PC-9 (cell line): Measurements from ENCODE around the gene C19orf44.

Source experiments
- CTCF ChIP-seq: fragments of 200-600 bp; sonication (generic); conservative IDR thresholded peaks from 2 replicates; pipeline ENCODE4 v1.6.1; 2017; ENCODE audit warnings: mixed run types, antibody characterized with exemption, mild to moderate bottlenecking, moderate library complexity
- EZH2 ChIP-seq: fragments of 200-600 bp; sonication (generic); IDR thresholded peaks from 2 replicates; pipeline ENCODE4 v1.8.0; 2017; ENCODE audit warnings: antibody characterized with exemption, low read depth

DNA sequence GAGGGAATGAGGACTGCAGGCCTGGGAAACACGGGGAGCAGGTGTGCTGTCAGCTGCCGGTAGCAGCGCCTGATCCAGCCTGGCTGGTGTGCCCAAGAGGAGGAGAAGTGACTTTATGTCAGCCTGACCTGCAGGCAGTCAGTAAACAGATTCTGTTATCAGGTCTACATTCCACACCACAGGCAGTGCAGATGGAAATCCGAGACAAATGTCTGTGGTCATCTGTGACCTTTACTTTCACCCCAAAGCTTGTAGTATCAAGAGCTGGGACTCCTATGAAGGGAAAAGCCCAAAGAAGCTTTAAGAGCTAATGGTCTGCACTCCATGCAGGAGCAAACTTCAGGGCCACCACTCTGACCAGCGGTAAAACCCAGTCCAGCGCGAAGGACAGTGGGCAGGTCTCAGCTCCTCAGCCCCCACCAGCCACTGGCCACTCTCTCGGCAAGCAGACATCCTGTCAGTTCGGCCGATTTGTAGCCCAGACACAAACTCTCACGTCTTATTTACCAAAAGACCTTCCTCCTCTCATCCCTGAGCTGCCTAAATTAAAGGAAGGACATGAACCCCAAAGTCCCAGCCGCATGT, 32.1 kb upstream of the C19orf44 start:
- TF ChIP-seq CTCF (no peak), EZH2 (no peak)
